Ascending aorta (tissue), 2 donors: ENCODE results near the gene DARS1. TPM values are rescaled to one million over a fixed set of nuclear protein-coding genes. Genes with fewer than 3 reads are reported as not detected.
"Not testable (repeated sequence)": the region's sequence is repeated elsewhere in the genome, so short reads cannot be mapped to it uniquely, and the experiment has no call there.

Source experiments
- DNase-seq, 2 donors: peaks; one replicate each; pipeline ENCODE4 v3.0.0-alpha.2; 2019; ENCODE audit warnings: low spot score in 2 of 2
- H3K27ac ChIP-seq, 2 donors: fragments of 200-600 bp; sonication (generic); one replicate each; pipeline ENCODE4 v1.5.1; 2016 to 2017; ENCODE audit warnings: mild to moderate bottlenecking in 1 of 2
- H3K27me3 ChIP-seq: fragments of 200-600 bp; sonication (generic); one replicate; pipeline ENCODE4 v1.5.1; 2017
- H3K36me3 ChIP-seq, 2 donors: fragments of 200-600 bp; sonication (generic); one replicate each; pipeline ENCODE4 v1.5.1; 2016
- H3K4me1 ChIP-seq, 2 donors: fragments of 200-600 bp; sonication (generic); one replicate each; pipeline ENCODE4 v1.5.1; 2016 to 2017; ENCODE audit warnings: mild to moderate bottlenecking in 1 of 2
- H3K4me3 ChIP-seq, 2 donors: fragments of 200-600 bp; sonication (generic); one replicate each; pipeline ENCODE4 v1.5.1; 2016 to 2017; ENCODE audit warnings: mild to moderate bottlenecking in 1 of 2
- H3K9me3 ChIP-seq, 2 donors: fragments of 200-600 bp; sonication (generic); one replicate each; pipeline ENCODE4 v1.5.1; 2016
- intact Hi-C: fragments of 100-400 bp; cut with DNase I; formaldehyde crosslinking; loops from one replicate; pipeline ENCODE4 v1.15.1; 2023
- total RNA-seq: library from RNA; depleted of rRNA; stranded (reverse); fragments of >200 nt; gene quantifications from one replicate; pipeline ENCODE4 v1.1.0, GENCODE V29; 2016
- TF ChIP-seq, protein P1 (sequence below), 3 experiments: fragments of 200-600 bp in 2 of 3; fragments of 450-650 bp in 1 of 3; sonication (generic) in 2 of 3; IDR thresholded peaks; one replicate each; pipeline ENCODE4 v1.5.1; 2016 to 2019; ENCODE audit warnings: antibody characterized with exemption in 3 of 3, mild to moderate bottlenecking in 1 of 3, moderate library complexity in 1 of 3

The DARS1 gene
- total RNA-seq, 1 donor from 2014 or later: 11.6 TPM

- TF ChIP-seq, protein P1, sequence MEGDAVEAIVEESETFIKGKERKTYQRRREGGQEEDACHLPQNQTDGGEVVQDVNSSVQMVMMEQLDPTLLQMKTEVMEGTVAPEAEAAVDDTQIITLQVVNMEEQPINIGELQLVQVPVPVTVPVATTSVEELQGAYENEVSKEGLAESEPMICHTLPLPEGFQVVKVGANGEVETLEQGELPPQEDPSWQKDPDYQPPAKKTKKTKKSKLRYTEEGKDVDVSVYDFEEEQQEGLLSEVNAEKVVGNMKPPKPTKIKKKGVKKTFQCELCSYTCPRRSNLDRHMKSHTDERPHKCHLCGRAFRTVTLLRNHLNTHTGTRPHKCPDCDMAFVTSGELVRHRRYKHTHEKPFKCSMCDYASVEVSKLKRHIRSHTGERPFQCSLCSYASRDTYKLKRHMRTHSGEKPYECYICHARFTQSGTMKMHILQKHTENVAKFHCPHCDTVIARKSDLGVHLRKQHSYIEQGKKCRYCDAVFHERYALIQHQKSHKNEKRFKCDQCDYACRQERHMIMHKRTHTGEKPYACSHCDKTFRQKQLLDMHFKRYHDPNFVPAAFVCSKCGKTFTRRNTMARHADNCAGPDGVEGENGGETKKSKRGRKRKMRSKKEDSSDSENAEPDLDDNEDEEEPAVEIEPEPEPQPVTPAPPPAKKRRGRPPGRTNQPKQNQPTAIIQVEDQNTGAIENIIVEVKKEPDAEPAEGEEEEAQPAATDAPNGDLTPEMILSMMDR (IDR thresholded peaks at IDR 0.05): no peak
- DNase-seq: no peak
- Histone ChIP-seq H3K4me1 (no peaks in the 10 kb centered on the region), H3K27ac (no peak overlapping the region), H3K9me3 (no peaks in the 10 kb centered on the region), H3K27me3 (no peaks in the 10 kb centered on the region), H3K36me3 (peaks cover 0 to 15% of the 10 kb centered on the region in 2 donors), H3K4me3 (no peak overlapping the region)
- intact Hi-C loops: no loop called here
Observed at GRCh38 chr2:135969655-135970387, 15.6 kb downstream of the DARS1 start.

- no peak overlapping the region for H3K27ac ChIP-seq
- H3K9me3 ChIP-seq: no peaks in the 10 kb centered on the region
- no peaks in the 10 kb centered on the region for H3K36me3 ChIP-seq
- no peaks in the 10 kb centered on the region for H3K27me3 ChIP-seq
- DNase-seq: no peak
- intact Hi-C loops: no loop called here
- TF ChIP-seq, protein P1 (IDR thresholded peaks at IDR 0.05): no peak
- H3K4me3 ChIP-seq: no peak overlapping the region
- H3K4me1 ChIP-seq: no peaks in the 10 kb centered on the region
Observed at GRCh38 chr2:135965756-135966155, 19.7 kb downstream of the DARS1 start.

DNA sequence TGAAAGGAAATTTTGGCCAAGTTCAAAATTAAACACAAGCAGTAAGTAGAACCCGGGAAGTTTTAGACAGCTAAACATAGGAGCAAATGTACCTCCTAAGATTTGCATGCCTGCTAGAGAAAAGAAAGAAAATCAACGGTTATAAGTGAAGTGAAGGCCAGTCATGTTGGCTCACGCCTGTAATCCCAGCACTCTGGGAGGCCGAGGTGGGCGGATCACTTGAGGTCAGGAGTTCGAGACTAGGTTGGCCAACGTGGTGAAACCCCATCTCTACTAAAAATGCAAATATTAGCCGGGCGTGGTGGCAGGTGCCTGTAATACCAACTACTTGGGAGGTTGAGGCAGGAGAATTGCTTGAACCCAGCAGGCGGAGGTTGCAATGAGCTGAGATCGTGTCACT is 21.0 kb downstream of the DARS1 start:
- H3K27ac ChIP-seq, H3K36me3 ChIP-seq, H3K4me1 ChIP-seq, H3K9me3 ChIP-seq, DNase-seq, intact Hi-C loops, H3K4me3 ChIP-seq, H3K27me3 ChIP-seq: not testable (repeated sequence)

- H3K27ac ChIP-seq: no peak overlapping the region
- TF ChIP-seq, protein P1 (IDR thresholded peaks at IDR 0.05): no peak
- peaks cover 0 to 8% of the 10 kb centered on the region in 2 donors for H3K36me3 ChIP-seq
- H3K4me1 ChIP-seq: no peaks in the 10 kb centered on the region
- intact Hi-C loops: no loop called here
- H3K4me3 ChIP-seq: no peak overlapping the region
- DNase-seq: no peak
- no peaks in the 10 kb centered on the region for H3K27me3 ChIP-seq
- H3K9me3 ChIP-seq: no peaks in the 10 kb centered on the region
Observed at GRCh38 chr2:135963841-135964240, 21.6 kb downstream of the DARS1 start.

DNA sequence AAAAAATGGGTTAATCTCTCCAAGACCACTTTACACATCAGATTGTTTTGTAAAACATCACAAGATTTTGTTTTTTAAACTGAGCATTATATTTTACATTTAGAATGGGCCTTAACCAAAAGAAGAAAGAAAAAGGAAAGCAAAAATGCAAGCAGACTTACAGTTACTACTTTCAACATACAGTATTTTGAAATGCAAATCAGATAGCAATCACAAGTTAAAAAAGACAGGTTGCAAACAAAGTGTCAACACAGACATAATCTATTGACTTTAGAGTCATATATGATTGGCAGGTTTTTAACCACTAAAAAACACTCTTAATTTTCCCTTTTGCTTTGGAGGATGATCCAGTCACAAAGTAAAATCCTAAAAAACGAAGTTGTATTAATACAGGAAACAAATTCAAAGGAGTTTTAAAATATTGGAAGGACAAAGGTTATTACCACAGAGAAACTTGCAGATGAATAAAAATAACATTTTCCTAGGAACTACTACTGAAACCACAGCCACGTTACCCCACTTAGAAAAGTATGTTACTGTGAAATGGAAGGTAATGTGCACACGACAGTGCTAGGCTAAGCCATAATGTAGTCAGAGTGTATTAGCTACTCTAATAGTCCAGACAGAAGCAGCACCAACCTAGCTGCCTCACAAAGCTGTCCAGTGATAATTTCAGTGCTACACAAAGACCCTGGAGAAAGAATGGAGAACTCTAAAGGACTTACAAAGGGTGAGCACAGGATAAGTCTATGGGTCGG is 22.9 kb downstream of the DARS1 start:
- H3K27ac ChIP-seq: no peak overlapping the region
- no peaks in the 10 kb centered on the region for H3K27me3 ChIP-seq
- TF ChIP-seq, protein P1 (IDR thresholded peaks at IDR 0.05): no peak
- intact Hi-C loops: no loop called here
- no peaks in the 10 kb centered on the region for H3K4me1 ChIP-seq
- no peak overlapping the region for H3K4me3 ChIP-seq
- no peaks in the 10 kb centered on the region for H3K9me3 ChIP-seq
- H3K36me3 ChIP-seq: peaks cover 0 to 8% of the 10 kb centered on the region in 2 donors
- no peak for DNase-seq
